Activated CD8-positive, alpha-beta T cell treated with anti-CD3 and anti-CD28 coated beads for 36 hours (primary cell): Measurements from ENCODE around the gene OR9A4. TPM values are rescaled to one million over a fixed set of nuclear protein-coding genes. Genes with fewer than 3 reads are reported as not detected.

Experiments
- ATAC-seq: fragments of 200-7000 bp; cut with Tn5 transposase; one replicate; pipeline ENCODE4 v1.10.0; 2021; ENCODE audit warnings: mild to moderate bottlenecking, moderate library complexity
- CTCF ChIA-PET: fragments of 350-600 bp; sonication (Branson Sonifier 250); formaldehyde crosslinking; loops from one replicate; lab custom pipeline; 2021; ENCODE audit warnings: antibody characterized with exemption; lab: Charles Lee
- POLR2A ChIA-PET: fragments of 350-600 bp; sonication (Branson Sonifier 250); formaldehyde crosslinking; loops from one replicate; lab custom pipeline; 2021; ENCODE audit warnings: antibody characterized with exemption; lab: Charles Lee
- DNase-seq: peaks from one replicate; pipeline ENCODE4 v3.0.0-alpha.2; 2020
- H3K27ac Mint-ChIP-seq: one replicate; pipeline ENCODE4 v1.8.0; 2021; ENCODE audit warnings: mild to moderate bottlenecking, mixed read lengths
- H3K27me3 Mint-ChIP-seq: one replicate; pipeline ENCODE4 v1.8.0; 2021; ENCODE audit warnings: mixed read lengths
- H3K36me3 Mint-ChIP-seq: one replicate; pipeline ENCODE4 v1.8.0; 2021; ENCODE audit warnings: low read depth, mixed read lengths
- H3K4me1 Mint-ChIP-seq: one replicate; pipeline ENCODE4 v1.8.0; 2021; ENCODE audit warnings: low read depth, mixed read lengths
- H3K4me3 Mint-ChIP-seq: one replicate; pipeline ENCODE4 v1.8.0; 2021; ENCODE audit warnings: mild to moderate bottlenecking, moderate library complexity, mixed read lengths
- H3K9me3 Mint-ChIP-seq: one replicate; pipeline ENCODE4 v1.8.0; 2021; ENCODE audit warnings: mixed read lengths
- intact Hi-C: fragments of 100-400 bp; cut with micrococcal nuclease; formaldehyde crosslinking; loops from one replicate; pipeline ENCODE4 v1.10.0; 2022
- total RNA-seq, 2 experiments: library from RNA; stranded (reverse); gene quantifications; one replicate each; pipeline ENCODE4 v1.2.3, GENCODE V29; 2021
- TF ChIP-seq, protein P1 (sequence below): fragments of 200-600 bp; IDR thresholded peaks from one replicate; pipeline ENCODE4 v1.8.0; 2022; ENCODE audit warnings: antibody characterized with exemption, mild to moderate bottlenecking

The OR9A4 gene
- total RNA-seq, 2 experiments from 2014 or later = not detected

- Mint-ChIP-seq H3K36me3 (no peaks in the 10 kb centered on the region), H3K4me1 (no peaks in the 10 kb centered on the region), H3K27ac (no peak overlapping the region), H3K9me3 (no peaks in the 10 kb centered on the region), H3K4me3 (no peak overlapping the region), H3K27me3 (no peaks in the 10 kb centered on the region)
- intact Hi-C loops = no loop called here
- no peak for DNase-seq
- ChIA-PET POLR2A (no interaction called here), CTCF (no interaction called here)
- no peak for ATAC-seq
- TF ChIP-seq, protein P1, sequence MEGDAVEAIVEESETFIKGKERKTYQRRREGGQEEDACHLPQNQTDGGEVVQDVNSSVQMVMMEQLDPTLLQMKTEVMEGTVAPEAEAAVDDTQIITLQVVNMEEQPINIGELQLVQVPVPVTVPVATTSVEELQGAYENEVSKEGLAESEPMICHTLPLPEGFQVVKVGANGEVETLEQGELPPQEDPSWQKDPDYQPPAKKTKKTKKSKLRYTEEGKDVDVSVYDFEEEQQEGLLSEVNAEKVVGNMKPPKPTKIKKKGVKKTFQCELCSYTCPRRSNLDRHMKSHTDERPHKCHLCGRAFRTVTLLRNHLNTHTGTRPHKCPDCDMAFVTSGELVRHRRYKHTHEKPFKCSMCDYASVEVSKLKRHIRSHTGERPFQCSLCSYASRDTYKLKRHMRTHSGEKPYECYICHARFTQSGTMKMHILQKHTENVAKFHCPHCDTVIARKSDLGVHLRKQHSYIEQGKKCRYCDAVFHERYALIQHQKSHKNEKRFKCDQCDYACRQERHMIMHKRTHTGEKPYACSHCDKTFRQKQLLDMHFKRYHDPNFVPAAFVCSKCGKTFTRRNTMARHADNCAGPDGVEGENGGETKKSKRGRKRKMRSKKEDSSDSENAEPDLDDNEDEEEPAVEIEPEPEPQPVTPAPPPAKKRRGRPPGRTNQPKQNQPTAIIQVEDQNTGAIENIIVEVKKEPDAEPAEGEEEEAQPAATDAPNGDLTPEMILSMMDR = no peak
These were observed 39.8 kb upstream of the OR9A4 start for GRCh38 chr7:141876371-141876770.

GRCh38 chr7:141877365-141877764, 38.8 kb upstream of the OR9A4 start:
- no peaks in the 10 kb centered on the region for H3K9me3 Mint-ChIP-seq
- no peak overlapping the region for H3K27ac Mint-ChIP-seq
- H3K4me1 Mint-ChIP-seq = no peaks in the 10 kb centered on the region
- ATAC-seq (no peak), DNase-seq (no peak)
- H3K27me3 Mint-ChIP-seq = no peaks in the 10 kb centered on the region
- POLR2A ChIA-PET = no interaction called here
- no peaks in the 10 kb centered on the region for H3K36me3 Mint-ChIP-seq
- TF ChIP-seq, protein P1 = no peak
- CTCF ChIA-PET = no interaction called here
- no peak overlapping the region for H3K4me3 Mint-ChIP-seq
- intact Hi-C loops = no loop called here

DNA sequence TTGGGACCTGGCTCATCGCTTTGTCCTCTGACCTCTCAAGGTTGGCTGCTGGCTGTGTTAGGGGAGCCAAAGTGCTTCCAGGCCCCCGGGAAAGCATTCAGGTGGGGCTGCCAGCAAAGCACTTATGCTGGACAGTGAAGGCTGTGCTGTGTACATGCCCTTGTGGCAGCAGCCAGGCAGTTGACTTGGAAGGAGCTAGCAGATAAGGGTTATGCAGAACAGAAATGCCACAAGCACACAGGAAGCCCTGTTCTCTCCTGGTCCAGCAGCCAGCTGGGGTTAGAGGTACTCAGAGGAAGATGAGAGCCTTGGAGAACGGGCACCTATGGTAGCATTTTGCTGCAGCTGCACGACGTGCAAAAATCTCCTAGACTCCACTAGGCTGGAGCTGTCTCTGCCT, 35.2 kb upstream of the OR9A4 start:
- intact Hi-C loops = no loop called here
- Mint-ChIP-seq H3K27me3 (no peaks in the 10 kb centered on the region), H3K4me3 (no peak overlapping the region), H3K4me1 (no peaks in the 10 kb centered on the region), H3K27ac (no peak overlapping the region), H3K9me3 (peaks cover 3% of the 10 kb centered on the region), H3K36me3 (peaks cover 2% of the 10 kb centered on the region)
- TF ChIP-seq, protein P1 = no peak
- no peak for DNase-seq
- POLR2A ChIA-PET = interaction anchor here (0.6 kb wide), 1 partner anchor 24 kb away, joined by 3 read pairs; no protein-coding TSS in a partner anchor
- no peak for ATAC-seq
- CTCF ChIA-PET = no interaction called here

GRCh38 chr7:141884539-141885225, 31.5 kb upstream of the OR9A4 start:
- Mint-ChIP-seq H3K4me3 (no peak overlapping the region), H3K27me3 (peaks cover 7% of the 10 kb centered on the region), H3K27ac (no peak overlapping the region), H3K36me3 (peaks cover 2% of the 10 kb centered on the region), H3K9me3 (peaks cover 3% of the 10 kb centered on the region), H3K4me1 (no peaks in the 10 kb centered on the region)
- ATAC-seq (no peak), DNase-seq (no peak)
- intact Hi-C loops = no loop called here
- TF ChIP-seq, protein P1 = no peak
- ChIA-PET POLR2A (no interaction called here), CTCF (no interaction called here)

DNA sequence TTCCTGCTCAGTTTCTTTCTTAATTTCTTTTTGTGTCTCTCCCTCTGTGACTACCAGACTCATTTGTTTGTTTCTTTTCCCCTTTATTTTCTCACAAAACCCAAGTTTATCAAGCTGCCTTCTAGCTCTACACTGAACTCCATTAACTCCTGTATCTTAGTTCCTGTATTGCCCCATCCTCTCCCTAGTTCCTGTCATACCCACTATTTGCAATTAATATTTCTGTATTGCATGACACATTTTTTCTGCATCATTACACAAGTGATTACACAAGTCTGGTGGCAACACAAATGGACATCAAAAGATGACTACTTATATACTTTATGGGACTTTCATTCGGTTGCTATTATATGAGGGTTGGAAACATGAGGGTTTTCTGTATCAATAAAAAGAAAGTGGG, 26.9 kb upstream of the OR9A4 start:
- Mint-ChIP-seq H3K4me3 (no peak overlapping the region), H3K9me3 (no peaks in the 10 kb centered on the region), H3K4me1 (no peaks in the 10 kb centered on the region), H3K27ac (no peak overlapping the region), H3K36me3 (no peaks in the 10 kb centered on the region), H3K27me3 (peaks cover 7% of the 10 kb centered on the region)
- CTCF ChIA-PET = no interaction called here
- TF ChIP-seq, protein P1 = no peak
- POLR2A ChIA-PET = no interaction called here
- DNase-seq = no peak
- intact Hi-C loops = no loop called here
- ATAC-seq = no peak
